Eye (tissue), 1 donor: ENCODE results near the gene RASL11A.
"Not testable (repeated sequence)": the region's sequence is repeated elsewhere in the genome, so short reads cannot be mapped to it uniquely, and the experiment has no call there.

ENCODE experiments used
- DNase-seq: peaks from one replicate; pipeline ENCODE4 v3.0.0-alpha.2; 2015

The RASL11A gene, protein sequence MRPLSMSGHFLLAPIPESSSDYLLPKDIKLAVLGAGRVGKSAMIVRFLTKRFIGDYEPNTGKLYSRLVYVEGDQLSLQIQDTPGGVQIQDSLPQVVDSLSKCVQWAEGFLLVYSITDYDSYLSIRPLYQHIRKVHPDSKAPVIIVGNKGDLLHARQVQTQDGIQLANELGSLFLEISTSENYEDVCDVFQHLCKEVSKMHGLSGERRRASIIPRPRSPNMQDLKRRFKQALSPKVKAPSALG

DNA sequence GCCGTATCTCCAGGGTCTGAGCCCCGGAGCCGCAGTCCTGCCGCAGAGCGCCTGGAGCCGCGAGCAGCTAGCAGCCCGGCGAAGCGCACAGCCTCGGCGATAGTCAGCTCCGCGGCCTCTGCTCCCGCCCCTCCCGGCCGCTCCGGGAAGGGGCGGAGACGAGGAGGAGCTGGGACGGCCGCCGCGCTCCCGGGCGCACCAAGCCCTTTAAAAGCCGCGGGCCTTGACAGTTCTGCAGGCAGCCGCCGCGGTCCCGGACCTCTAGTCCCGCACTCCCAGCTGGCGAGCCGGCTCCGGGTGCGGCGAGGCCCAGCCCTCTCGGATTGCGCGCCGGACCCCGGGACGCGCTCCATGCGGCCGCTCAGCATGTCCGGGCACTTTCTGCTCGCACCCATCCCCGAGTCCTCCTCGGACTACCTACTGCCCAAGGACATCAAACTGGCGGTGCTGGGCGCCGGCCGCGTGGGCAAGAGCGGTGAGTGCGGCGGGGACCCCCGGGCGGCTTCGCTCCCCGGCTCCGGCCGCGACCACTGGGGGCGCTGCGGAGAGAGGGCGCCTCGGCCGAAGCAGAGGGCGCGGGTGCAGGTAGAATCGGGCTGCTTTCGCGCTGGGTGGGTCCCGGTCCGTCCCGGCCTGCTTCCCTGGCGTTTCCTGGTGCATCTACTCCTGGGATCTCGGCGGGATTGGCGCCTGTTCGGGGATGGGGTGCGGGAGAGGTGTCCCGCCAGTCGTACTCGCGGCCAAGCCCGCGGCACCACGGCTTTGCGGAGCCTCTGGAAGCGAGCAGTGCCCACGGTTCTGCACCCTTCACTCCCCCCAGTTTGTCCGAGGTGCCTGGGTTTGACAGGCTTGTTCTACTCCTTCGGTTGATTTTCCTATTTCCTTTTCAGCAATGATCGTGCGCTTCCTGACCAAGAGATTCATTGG, at the start of gene RASL11A:
RASL11A (plus strand) TSS at position 237 of the 927 bp plus-strand sequence; CDS start at position 352, 115 bp downstream.
- peak; percentile 90 for DNase-seq

DNA sequence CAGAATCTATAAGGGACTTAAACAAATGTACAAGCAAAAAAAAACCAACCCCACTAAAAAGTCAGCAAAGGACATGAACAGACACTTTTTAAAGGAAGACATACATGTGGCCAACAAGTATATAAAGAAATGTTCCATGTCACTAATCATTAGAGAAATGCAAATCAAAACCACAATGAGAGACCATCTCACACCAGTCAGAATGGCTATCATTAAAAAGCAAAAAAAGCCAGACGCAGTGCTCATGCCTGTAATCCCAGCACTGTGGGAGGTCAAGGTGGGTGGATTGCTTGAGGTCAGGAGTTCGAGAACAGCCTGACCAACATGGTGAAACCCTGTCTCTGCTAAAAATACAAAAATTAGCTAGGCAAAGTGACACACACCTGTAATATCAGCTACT, 48.5 kb upstream of the RASL11A start:
- DNase-seq = not testable (repeated sequence)

- DNase-seq = no peak
These were observed 43.6 kb upstream of the RASL11A start for GRCh38 chr13:27226991-27227390.

GRCh38 chr13:27228131-27228530, 42.5 kb upstream of the RASL11A start:
- DNase-seq = no peak

GRCh38 chr13:27229642-27230041, 41.0 kb upstream of the RASL11A start:
- DNase-seq = no peak

GRCh38 chr13:27233964-27234363, 36.7 kb upstream of the RASL11A start:
- no peak for DNase-seq

- DNase-seq = no peak
These were observed 34.2 kb upstream of the RASL11A start for GRCh38 chr13:27236478-27236877.

- DNase-seq = no peak
These were observed 27.9 kb upstream of the RASL11A start for GRCh38 chr13:27242702-27243101.

GRCh38 chr13:27245610-27246009, 25.0 kb upstream of the RASL11A start:
- DNase-seq = no peak

DNA sequence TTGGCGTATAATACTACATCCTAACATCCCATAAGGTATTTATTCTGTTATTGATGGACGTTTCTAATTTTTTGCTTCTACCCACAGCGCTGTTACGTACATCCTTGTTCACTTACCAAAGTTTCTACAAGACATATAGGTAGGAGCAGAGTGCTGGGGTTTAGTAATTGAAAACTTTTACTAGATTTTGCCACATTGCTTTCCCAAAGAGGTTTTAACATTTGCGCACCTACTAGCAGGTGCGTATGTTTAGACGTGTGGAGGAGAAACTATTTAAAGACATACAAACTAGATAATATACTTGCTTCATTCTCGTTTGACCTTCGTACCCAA, 19.8 kb upstream of the RASL11A start:
- no peak for DNase-seq

- DNase-seq = peak; percentile 99
These were observed 19.2 kb upstream of the RASL11A start, which contains the start of gene RPL21 for GRCh38 chr13:27251166-27252091. TSS of gene RPL21 (plus strand) at chr13:27251558. CDS start at chr13:27253777, 2,219 bp downstream.

DNA sequence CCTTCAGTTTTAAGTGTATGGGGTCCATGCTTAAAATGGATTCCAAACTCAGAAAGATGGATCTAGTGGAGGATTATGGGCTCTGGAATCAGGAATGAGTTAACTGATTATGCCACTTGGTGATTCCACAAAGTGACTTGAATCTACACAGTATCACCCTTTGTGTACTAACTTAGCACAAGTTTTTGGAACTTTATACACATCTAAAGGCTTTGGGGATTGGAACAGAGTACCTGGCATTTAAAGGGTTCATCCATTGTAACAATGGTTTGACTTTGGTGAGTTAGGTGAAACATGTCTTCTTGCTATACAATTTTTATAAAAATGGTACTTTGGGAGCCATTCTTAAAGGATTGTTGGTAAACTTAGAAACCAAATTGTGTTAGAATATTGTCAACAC, 18.2 kb upstream of the RASL11A start:
- DNase-seq = no peak

GRCh38 chr13:27257233-27257568, 13.4 kb upstream of the RASL11A start:
- DNase-seq = no peak

DNA sequence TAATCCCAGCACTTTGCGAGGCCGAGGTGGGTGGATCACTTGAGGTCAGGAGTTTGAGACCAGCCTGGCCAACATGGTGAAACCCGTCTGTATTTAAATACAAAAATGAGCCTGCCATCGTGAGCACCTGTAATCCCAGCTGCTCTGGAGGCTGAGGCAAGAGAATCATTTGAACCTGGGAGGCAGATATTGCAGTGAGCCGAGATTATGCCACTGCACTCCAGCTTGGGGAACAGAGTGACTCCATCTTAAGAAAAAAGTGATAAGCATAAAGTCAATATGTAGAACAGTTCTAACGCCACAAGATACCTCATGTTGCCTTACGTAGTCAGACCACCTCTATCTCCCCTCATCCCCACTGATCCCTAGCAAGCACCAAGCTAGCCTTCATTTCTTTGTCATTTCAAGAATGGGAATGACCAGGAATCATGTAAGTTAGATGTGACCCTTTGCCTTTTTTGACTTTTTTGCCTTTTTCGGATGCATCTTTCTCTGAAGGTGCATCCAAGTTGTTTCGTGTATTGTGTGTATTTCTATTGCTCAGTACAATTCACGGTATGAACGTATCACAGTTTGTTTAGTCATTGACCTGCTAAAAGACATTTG, 12.9 kb upstream of the RASL11A start:
- DNase-seq = no peak

DNA sequence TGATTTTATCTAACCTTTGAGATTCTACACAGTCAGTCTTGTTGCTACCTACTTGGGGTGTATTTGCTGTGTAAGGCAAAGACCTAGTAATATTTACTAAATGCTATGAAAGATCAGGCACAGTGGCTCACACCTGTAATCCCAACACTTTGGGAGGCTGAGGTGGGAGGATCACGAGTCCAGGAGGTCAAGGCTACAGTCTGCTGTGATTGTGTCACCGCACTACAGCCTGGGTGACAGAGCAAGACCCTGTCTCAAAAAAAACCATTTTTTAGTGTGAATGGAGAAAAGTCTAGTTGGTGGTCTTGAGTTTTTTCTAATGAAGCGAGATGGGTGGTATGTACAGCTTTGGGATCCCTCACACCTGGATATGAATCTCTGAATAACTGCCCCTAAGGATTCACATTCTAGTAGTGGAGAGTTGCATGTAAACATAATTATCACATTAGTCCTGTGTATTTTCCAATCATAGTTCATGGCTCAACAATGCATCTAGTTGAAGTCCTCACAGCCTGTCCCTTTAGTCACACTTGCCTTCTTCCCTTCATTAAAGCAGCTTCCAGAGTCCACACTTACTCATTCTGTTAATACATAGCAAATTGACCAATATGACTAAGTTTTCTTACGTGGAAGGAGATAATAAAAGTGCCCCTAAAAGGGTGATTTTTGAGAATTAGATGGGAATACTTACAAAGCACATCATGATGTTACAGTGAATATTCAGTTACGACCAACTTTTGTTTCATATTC, 11.8 kb upstream of the RASL11A start:
- no peak for DNase-seq

DNA sequence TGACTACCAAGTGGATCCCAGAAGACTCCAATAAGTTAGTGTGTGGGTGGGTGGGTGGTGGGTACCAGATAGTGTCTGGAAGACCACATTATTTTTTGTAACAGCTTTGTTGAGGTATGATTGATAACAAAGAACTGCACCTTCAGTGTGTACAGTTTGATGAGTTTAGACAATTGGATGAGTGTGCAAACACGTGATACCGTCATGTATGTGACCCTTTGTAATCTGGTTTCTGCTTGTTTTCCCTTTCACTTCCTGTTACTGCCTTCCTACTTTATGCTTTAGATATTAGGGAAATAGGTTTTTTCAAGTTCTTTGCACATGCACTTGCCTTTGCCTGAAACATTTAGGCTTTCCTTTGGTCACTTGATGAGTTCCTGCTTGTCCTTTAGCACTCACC, 10.8 kb upstream of the RASL11A start:
- no peak for DNase-seq

DNA sequence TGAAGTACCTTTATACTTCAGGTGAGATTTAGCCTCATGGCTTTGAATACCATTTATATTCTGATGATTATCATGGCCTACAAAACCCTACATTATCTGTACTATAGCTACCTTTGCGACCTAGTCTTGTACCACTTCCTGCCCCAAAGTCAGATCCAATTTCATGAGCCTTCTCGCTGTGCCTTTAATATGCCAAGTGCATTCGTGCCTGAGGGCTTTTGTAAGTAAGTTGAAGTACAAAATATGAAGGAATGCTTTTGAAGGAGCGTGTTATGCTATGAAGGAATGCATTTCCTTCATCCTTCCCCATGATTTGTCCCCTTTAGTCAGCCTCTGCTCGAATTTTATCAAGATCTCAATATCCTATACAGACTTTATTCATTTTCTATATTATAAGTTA, 9.2 kb upstream of the RASL11A start:
- no peak for DNase-seq

DNA sequence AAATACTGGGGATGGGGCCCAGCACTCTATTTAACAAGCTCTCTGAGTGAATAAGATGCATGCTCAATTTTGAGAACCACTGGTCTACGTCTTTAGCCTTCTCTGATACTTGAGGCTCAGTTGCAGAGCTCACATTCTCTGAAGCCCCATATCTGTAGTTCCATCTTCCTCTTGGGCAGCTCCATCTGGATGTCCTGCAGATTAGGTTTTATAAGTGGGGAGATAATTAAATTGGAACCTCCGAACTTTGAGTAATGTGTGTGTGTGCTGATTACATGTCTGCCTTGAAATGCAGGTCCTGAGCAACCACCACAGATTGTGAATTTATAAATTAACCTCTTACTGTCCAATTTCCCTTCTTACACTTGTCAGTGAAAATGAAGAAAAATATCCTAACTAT, 7.2 kb upstream of the RASL11A start:
- peak; percentile 26 for DNase-seq

DNA sequence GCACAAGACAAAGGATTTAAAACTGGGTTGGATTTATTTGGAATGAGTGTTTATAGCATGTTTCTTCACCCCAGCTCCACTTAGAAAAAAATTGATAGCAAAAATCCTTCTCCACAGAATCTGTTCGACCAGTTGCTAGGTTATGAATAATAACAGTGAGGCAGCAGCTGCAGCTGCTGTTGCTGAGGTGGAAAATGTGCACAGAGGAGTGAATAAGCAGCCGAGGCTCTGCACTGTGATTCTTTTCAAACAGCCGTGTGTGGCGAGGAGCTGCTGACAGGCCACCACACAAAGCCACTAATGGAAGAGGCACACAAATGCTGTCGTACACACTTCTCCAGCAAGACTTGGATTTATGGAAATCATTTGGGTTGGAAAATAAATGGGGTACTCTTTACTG, 6.4 kb upstream of the RASL11A start:
- DNase-seq = peak; percentile 90

- DNase-seq = no peak
These were observed 6.0 kb upstream of the RASL11A start for GRCh38 chr13:27264648-27265047.

- no peak for DNase-seq
These were observed 3.7 kb upstream of the RASL11A start for GRCh38 chr13:27266917-27267316.

- DNase-seq = no peak
These were observed 3.0 kb upstream of the RASL11A start for GRCh38 chr13:27267596-27267995.
